Inflammatory macrophage treated with lipopolysaccharide for 4 hours (primary cell): ENCODE results near the gene HTRA3.

Experiments
- DNase-seq: peaks from one replicate; pipeline ENCODE4 v3.0.0-alpha.2; 2020

HTRA3 gene

DNA sequence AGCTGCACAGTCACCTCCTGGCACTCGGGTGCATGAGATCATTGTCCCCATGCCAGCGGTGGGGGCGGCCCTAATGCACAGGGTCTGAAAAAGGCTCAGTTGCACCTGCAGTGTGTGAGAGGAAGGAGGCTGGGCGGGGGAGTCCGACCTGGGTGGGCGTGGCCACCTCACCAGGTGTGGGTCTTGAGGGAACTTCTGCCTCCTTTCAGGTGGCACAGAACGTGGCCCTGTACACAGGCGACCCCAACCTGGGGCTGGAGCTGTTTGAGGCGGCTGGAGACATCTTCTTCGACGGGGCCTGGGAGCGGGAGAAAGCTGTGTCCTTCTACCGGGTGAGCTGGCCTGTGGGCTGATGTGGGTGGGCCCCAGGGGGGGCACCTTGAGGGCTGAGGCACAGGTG is 34.3 kb upstream of the HTRA3 start:
- no peak for DNase-seq

DNA sequence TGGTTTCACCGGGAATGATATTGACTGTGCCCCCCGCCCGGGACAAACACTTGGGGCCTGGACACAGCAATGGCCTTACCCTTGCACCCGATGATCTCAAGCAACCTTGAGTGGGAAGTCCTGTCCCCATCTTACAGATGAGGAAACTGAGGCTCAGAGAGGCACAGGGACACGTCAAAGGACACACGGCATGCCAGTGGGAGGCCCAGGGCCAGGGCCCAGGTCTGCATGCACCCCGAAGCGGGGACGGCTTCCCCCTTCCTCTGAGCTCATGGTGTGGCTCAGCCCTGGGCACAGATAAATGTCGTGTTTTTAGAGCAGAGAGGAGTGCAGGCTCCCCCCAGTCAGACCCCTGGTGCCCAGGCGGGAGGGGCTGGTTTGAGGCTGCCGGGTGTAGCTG is 33.9 kb upstream of the HTRA3 start:
- no peak for DNase-seq

DNA sequence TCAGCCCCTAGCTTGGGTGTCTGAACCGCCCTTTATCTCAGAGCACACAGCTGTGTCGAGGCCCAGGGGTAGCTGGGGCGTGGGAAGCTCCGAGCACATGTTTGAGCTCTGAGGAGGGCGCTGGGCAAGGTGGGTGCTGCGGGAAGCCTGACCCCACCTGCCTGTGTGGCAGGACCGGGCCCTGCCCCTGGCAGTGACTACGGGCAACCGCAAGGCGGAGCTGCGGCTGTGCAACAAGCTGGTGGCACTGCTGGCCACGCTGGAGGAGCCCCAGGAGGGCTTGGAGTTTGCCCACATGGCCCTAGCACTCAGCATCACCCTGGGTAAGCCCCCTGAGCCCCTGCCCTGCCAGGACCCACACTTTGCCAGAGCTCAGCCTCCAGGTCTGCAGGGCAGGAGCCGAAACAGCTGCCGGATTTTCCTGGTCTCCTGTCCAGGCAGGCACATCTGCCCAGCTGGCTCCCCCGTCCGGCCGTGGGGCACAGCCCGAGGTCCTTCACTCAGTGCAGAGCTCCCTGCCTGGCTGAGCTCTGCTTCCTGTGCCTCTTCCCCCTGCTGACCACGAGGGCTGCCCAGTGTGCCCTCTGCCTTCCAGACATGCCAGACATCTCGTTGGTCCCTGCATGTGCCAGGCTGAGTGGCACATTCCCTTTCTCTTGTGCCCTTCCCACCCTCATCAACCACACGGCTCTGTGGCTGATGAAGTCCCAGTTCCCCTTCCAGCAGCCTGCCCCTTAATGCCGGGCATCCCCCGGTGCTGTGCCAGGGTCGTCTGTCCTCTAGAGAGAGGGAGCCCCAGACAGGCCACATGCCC is 33.2 kb upstream of the HTRA3 start:
- DNase-seq = no peak

DNA sequence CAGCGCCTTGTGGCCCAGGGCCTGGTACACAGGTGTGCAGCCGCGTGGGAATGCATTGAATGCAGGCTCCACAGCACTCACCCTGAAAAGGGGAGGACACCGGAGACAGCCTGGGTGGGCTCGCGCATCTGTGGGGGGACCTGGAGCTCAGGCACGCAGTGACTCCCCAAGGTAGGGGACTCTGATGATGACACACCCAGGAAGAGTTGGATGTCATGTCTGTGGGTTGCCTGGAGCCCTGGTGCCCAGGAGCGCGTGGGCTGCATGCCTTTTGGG is 32.7 kb upstream of the HTRA3 start:
- DNase-seq = no peak

DNA sequence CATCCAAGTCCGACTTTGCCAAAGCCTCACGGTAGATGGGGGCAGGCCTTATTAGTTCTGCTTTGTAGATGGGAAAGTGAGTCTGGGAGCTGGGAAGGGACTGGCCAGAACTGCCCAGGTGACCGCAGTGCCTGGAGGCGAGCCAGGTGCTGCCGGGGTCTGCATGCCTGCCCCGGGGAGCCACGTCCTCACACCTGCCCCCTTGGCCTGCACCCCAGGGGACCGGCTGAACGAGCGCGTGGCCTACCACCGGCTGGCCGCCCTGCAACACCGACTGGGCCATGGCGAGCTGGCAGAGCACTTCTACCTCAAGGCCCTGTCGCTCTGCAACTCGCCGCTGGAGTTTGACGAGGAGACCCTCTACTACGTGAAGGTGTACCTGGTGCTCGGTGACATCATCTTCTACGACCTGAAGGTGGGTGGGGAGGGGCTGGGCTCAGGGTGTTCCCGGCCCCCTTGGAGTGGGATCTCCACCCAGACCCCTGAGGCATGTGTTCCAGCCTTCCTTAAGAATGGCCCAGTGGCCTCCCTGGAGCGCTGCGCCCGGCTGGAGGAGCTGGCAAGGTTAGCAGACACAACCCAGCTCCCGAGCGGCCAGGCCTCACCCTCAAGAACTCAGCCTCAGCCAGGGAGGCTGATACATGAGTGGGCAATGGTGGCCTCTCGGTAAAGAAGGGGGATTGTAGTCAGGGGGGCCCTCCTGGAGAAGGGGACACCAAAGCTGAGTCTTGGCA is 32.1 kb upstream of the HTRA3 start:
- no peak for DNase-seq

DNA sequence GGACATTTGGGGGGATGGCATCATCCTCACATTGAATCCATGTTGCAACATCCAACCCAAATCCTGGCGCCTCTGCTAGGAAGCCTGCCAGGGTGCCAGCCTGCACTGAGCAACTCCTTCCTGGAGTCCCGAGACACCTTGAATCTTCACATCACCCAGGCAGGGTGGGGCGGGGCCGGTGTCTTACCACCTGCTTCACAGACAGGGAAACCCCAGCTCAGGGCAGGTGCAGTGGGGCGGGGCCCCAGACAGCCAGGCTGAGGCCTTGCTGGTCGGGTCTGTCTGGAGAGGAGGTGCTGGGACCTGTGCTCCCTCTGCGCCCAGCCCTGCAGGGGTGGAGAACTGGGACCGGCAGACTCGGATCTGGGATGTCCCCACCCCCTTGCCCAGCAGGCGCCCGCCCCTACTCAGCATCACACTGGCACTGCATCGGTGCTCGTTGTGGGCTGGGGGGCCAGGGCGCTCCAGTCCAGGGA is 31.5 kb upstream of the HTRA3 start:
- no peak for DNase-seq

DNA sequence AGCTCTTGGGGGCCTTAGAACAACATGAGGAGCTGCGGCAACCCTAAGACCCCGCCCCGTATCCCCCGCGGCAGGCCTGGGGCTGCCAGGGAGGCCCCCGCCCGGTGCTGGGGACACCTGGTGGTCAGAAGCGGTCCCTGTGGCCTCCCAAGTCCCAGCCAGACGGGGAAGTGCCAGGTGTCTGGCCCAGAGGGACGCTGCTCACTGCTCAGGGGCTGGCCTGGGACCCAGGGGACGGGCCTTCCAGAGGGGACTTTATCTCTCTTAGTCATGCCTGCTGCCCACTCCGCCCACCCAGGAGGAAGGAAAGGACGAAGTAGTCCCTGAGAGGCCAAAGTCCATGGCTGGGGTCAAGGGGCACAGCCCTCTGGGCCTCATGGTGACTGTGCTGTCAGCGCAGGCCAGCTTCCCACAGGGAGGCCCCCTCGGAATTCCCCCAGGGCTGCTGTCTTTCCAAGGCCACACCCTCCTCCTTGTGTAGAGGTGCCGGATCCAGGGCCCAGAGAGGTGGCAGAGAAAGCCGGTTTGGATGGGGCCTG is 31.0 kb upstream of the HTRA3 start:
- peak; percentile 61 for DNase-seq

DNA sequence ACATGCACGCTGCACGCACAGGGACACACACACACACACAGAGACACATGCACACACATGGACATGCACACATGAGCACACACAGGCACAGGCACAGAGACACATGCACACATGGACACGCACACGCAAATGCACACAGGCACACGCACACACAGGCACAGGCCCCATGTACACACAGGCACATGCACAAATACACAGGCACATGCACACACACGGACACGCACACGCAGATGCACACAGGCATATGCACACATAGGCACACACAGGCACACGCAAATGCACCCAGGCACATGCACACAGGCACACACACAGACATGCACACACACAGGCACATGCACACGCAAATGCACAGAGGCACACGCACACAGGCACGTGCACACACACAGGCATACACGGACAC is 30.3 kb upstream of the HTRA3 start:
- DNase-seq = no peak

DNA sequence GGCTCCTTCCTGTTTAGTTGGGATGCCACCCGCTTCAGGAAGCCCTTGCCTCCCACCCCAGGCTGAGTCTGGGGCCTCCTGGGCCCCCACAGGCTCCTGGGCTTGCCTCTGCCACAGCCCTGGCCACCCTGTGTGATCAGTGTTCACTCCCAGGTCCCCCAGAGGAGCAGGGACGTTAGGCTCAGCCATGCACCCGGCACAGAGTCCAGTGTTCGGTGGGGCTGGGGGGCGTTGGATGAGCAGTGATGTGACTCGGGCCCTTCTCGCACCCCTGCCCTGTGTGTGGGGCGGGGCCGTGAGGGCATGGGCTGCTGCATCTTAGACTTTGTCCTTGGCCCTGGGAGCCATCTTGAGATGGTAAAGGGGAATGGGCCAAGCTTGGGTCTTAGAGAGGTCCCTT is 29.9 kb upstream of the HTRA3 start:
- DNase-seq = no peak

DNA sequence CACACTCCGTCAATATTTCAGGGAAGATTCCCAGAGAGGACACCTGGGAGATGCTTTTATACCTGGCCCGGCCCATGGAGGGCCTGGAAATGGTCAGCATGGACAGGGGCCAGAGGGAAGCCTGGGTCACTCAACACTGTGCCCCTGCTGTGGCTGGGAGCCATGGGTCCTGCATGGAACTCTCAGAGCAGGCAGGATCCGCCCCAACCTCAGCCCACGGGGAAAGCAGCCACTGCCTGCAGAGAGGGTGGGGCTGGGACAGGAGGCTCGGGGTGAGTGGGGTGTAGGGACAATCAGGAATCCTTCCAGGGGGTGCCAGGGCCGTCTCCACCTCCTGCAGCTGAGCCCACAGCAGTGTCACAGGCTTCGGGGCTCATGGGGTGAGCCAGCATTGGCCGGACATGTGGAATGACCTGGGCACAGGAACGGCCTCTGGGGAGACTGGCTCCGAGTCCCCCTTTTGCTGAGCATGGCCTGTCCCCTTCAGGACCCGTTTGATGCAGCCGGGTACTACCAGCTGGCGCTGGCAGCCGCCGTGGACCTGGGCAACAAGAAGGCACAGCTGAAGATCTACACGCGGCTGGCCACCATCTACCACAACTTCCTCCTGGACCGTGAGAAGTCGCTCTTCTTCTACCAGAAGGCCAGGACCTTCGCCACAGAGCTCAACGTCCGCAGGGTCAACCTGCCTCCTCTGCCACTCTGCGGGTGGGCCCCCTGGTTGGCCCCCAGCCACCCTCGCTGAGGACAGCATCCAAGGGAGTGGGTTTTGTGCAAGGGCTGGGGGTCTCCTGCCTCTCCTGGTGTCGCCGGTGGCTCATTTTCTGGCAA is 29.1 kb upstream of the HTRA3 start:
- DNase-seq = no peak

DNA sequence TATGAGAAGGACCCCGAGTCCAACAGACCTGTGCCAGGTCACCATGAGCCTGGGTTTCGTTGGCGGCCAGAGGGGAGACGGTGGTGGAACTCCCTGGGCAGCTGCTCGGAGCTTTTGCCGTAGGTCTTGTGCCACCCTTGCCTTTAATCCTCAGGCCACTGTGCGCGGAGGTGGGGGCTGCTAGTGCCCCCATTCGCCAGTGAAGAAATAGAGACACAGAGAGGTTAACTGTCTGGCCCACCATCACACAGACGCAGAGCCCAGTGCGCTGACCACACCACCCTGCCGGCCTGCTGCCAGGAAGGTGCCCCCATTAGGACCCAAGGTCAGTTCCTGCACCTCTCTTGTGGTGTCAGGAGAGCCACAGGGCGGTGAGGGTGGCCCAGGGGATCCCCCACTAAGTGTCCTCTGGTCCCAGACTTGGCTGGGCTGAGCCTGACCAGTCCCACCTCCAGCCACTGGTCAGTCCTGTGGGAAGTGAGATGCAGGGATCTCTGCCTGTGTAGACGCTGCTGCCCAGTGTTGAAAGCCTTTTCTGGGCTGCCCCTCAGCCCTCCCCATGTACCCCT is 28.3 kb upstream of the HTRA3 start:
- no peak for DNase-seq

DNA sequence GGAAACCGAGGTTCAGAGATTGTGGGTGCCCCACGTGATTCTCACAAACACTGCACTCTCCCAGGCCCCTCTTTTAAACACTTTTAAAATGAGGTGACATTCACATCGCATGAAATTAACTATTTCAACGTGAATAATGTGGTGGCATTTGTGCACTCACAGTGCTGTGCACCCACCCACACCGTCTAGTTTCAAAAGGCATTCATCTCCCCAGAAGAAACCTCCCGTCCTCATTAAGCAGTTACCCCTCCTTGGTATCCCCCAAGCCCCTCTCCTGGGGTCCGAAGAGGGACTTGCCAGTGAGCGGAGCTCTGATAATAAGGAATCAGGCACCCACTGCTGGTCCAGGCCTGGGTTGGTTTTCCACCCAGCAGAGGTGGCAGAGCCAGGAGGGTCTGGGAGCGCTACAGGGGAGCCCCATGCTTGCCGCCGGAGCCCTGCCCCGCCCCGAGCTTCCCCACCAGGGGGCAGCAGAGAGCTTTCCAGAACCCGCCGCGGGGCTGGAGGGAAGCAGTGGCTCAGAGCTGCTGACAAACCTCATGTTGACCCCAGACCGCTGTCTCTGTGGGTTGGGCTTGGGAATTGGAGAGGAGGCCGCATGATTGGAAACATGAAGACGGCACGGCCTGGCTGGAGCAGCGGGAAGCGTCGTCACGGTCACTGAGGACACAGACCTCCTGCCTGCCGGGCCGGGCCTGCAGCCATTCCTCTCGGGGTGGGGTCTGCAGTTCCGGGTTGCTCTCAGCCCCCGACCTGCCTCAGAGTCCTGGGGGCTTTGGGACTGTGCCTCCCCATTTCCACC is 27.5 kb upstream of the HTRA3 start:
- peak; percentile 69 for DNase-seq

DNA sequence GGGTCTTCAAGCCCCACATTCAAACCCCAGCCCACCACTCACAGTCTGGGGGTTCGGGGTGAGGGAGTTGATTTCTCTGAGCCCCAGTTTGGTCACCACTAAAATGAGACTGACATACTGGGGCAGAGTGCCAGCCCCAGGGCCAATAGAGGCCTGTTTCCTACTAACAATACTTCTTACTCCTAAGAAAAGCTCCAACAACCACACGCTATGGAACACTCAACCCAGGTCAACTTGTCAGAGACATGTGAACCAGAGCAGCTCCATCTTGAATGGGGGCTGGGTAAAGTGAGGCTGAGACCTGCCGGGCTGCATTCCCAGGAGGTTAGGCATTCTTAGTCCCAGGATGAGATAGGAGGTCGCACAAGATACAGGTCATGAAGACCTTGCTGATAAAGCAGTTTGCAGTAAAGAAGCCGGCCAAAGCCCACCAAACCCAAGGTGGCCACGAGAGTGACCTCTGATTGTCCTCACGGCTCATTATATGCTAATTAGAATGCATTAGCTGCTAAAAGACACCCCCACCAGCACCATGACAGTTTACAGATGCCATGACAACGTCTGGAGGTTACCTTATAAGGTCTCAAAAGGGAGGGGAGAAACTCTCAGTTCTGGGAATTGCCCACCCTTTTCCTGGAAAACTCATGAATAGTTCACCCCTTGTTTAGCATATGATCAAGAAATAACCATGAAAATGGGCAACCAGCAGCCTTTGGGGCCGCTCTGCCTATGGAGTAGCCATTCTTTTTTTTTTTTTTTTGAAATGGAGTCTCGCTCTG is 26.6 kb upstream of the HTRA3 start:
- DNase-seq = no peak

DNA sequence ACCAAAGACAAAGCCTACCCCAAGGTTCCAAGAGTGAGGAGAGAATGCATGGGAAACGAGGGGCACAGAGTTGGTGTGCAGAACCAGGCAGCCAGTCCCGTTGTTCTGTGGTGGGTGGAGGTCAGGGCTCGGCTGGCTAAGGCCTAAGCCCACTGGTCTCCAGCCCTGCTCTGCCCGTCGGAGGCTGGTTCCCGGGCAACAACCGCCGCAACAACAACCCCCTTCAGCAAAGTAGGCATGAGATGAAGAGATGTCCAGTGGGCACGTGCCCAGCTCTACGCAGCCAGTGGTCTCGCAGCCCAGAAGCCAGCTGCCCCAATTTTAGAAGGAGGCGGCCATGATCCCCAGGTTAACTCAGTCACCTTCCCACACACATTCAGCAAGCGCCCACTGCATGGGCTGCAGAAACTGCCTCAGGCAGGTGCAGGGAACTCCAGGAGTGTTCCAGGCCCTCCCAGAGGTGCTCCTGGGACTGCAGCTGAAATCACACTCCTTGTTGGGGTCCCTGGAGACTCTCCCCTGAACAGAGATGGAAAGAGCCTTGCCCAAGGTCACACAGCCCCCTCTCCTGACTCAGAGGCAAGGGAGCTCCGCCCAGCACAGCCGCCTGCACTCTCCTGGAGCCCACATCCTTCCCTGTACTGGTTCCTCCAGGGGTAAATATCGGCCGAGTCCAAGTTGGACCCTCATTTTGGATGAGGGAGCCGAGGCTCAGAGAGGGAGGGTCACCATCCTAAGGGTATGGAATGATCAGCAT is 25.4 kb upstream of the HTRA3 start:
- DNase-seq = no peak

DNA sequence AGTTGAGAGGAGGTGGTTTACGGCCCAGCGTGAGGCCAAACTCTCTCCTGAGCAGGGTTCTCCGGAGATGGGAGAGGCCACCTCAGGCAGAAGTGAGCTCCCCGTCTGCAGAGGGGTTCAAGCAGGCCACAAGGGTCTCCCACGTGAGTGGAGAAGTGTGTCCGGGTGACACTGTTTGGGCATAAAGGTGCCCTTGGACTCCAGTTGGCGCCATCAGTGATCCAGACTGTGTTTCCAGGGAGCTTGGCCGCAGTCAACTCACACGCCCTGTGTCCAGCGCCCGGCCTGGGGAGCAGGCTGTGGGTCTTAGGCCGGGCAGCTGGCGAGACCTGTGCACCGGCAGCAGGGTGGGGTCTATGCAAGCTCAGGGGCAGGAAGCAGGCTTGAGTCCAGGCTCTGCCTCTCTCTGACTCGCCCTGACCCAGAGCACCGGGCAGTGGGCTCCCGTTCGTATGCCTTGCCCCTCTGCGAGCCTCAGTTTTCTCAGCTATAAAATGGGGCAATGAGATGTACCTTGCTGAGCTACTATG is 24.6 kb upstream of the HTRA3 start:
- no peak for DNase-seq

DNA sequence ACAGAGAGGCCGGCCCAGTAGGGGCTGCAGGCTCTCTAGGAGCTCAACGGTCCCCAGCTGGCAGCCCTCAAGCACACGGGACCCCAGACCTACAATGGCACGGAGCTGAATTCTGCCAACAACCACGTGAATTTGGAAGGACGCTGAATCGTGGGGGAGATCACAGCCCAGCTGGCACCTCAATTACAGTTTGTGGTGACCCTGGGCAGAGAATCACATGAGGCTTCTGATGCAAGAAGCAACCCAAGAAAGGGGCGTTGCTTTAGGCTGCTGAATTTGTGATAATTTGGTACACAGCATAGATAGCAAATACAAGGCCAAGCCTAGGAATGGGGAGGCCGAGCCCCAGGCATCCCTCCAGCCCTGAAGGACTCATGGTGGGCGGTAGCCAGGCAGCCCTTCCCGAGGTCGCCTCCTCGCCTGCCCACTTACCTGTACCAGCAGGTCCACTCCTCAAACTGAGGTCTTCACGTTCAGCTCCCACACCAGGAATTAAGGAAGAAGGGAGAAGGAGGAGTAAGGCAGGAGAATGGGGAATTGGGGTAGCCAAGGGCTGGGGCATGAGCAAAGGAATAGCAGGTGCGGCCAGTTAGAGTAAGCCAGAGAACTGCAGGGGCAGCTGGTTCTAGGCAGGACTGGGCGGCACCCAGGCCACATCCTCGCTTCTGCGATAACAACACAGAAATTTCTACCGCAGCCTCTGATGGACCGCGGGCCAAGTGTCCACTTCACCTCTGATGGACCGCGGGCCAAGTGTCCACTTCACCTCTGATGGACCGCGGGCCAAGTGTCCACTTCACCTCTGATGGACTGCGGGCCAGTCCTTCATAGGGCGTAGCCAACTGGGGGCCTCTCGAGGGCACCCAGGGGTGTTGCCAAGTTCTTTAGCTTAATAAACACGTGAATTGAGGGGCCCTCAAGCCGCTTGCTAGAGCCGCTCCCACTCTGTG is 23.4 kb upstream of the HTRA3 start:
- DNase-seq = no peak

DNA sequence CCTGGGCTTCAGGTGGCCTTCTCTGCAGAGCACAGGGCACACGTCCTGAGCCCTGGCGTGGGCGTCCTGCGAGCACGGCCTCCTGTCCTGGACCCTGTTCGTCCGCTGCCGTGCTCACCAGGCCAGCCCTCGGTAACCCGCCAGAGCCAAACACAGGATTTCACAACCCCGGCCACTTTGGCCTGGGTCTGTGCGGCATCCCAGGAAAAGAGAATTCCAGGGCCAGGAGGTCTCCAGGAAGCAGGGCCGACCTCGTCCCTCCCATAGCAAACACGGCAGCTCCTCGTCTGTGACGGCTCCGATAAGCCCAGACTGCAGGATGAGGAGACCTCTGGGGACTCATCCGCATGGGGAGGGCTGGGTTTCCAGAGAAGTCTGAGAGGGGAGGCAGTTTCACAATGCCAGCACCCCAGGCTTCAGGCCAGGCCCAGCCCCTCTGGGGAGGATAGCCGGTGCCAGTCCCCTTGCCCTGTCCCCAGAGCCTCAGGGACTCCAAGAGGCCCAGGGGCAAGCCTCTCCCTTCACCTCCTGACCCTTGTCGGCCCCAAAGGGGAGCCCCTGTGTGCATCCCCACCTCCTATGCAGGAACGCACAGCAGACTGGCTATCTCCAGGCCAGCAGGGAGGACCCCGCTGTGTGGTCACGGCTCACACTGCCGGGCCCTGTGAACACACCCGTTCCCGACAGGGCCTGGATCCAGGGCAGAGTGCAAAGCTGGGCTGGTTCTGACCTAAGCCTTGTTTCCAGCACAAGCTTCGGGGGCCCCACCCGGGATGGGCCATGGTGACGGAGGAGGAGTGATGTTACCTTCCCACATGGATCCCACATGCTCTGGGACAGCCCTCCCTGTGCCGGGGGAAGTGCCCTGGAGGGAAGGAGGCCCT is 22.3 kb upstream of the HTRA3 start:
- DNase-seq = no peak

DNA sequence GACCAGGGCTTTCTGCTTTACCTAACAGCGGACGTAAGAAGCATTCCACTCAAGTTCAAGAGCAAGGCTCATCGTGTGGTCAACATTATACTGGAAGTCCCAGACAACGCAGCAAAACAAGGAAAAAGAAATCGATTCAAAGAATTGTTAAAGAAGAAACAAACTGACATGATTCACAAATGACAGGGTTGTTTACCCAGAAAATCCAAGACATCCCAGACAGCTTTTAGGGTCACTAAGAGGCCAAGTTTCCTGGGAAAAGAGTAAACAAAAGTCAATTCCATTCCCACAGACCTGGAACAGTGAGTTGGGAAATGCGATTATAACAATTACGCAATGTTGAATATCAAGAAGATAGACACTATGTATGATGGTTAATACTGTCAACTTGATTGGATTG is 21.5 kb upstream of the HTRA3 start:
- no peak for DNase-seq
